Measurements from ENCODE around the gene IL1RAP.

The IL1RAP gene

DNA sequence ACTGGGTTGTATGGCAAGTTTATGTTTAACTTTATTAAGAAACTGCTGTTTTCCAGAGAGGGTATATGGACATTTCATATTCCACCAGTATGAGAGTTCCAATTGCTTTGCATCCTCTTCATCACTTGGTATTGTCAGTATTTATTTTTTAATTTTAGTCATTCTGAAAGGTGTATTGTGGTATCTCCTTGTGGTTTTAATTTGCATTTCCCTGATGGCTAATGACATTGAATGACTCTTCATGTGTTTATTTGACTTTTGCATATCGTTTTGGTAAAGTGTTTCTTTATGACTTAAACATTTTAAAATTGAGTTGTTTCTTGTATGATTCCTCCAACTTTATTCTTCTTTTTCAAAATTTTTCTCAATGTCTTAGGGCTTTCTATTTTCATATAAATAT, 44.4 kb downstream of the IL1RAP start:
- no peak for TF ChIP-seq CTCF (IDR thresholded peaks at IDR 0.05)

DNA sequence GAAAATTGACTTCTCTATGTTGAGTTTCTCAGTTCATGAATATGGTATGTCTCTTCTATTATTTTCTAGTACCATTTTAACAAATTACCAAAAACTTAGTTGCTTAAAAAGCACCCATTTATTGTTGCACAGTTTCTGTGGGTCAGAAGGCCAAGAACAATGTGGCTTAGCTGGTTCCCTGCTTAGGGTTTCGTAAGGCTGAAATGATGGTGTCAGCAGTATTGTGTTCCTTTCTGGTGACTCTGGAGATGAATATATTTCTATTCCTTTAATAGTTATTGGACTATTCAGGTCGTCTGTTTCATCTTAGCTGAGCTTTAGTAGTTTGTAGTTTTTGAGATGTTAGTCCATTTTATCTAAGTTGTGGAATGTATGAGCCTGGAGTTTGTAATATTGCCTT, 44.9 kb downstream of the IL1RAP start:
- TF ChIP-seq CTCF (IDR thresholded peaks at IDR 0.05): no peak

DNA sequence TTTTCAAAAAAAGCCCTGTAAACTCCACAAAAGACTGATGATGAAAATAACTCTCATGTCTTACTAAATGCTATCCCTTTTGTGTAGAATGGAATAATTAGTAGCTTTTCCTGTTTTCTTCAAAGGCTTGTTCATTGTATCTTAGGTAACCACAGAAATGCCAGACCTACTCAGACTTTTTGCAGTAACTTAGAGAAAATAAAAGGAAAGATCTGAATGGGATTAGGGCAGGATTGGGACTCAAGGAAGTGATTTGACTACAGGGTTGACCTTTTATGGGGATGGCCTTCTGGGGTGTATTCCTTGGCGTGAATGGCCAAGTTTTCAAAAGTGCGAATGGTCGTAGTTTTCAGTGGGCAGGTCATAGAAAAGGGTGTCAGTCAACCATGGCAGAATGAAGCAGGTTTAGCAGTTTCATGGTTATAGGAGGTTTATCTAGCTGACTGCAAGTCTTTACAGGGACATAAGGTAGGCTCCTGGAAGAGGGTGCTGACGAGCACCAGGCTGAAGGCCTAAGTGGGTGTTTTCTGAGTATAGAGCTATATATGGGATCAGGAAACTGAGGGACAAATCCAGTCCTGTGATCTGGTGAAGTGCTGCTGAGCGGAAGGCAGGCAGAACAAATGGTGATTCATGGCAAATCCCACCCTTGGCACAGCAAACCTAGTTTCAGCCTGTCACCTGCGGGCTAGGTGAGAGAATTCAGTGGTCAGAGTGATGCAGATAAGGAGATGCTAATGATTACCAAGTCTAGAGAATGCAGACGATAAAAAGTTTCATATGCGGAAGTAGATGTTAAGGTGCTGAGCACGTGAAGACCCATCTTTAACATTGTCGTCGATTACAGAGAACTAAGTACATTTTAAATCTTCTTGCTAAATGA, 46.4 kb downstream of the IL1RAP start:
- TF ChIP-seq CTCF (IDR thresholded peaks at IDR 0.05): no peak

DNA sequence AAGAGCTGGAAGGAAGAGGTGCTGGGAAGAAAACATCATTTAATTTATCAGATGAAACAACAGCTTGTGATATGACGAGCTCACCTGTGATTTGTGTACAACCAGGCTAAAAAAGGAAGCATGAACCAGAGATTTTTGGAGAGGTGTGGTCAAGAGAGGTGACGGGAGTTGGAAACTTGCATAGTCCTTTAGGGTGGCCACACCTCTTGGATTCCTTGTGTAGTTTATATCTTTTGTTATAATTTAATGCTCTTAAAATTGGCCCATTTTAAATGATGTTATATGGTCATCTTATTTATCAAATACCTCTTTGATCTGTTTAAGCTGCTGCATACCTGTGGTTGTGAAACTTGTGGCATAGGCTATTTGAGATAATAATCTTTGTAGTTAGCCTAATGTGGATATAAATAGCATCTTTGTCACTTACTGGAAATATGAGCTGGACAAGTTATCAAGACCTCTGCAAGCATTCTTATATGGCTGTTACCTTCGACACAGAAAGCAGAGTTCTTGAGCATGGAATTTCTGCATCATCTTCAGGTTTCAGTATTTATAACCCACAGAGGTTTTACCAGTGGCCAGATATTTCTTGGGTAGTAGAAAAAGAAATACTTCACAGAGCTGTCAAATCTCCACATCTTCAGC, 49.1 kb downstream of the IL1RAP start:
- no peak for TF ChIP-seq CTCF (IDR thresholded peaks at IDR 0.05)

DNA sequence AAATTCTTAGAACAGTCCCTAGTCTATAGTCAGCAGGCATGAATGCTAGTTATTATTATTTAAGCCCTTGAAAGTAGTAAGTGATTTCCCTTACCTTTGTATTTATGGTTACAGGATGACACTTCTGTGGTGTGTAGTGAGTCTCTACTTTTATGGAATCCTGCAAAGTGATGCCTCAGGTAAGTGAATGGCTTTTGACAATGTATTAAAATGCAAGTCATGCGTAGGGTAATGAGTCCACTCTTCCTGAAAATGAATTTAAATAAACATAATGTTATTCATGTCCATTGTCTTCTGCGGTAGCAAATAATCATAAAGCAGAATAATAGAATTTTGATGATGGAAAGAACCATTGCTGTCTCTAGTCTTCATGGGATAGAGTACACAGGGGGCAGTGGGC, 50.3 kb downstream of the IL1RAP start:
- no peak for TF ChIP-seq CTCF (IDR thresholded peaks at IDR 0.05)

DNA sequence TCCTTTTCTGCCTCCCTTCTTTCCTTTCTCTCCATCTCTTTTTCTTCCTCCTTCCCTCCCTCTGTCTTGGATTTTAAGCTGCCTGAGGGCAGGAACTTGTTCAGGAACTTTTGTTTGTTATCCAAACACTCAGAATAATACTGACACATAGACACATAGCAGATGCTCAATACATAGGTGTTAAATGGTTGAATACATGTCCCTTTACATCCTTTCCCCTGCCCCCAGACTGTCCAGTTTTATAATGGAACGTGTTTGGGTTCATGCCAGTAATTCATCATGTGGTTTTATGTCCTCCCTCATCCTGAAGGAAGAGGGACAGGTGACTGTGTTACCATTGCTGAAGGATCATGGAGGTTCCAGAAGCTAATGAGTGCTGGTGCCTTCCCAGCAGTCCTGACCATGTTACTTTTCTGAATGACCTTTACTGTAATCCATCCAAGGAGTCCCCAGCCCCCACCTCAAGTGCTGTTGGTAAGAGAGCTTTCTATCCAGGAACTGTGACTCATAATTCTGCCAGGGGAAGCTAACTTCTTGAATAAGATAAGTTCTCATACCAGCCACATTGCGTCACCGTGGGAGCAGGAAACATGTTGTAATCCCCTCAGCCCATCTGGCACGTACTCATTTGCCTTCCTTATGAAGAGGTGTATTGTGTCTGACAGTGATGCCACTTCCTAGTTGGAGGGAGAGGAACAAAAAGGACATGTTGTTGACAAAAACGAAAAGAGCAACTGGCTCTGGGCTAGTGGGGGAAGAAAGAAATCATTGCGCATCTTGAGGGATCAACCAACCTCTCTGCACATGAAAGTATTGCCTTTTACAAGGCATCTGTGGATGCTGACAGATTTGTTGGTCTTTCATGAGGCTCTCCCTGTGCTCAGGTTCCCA, 52.4 kb downstream of the IL1RAP start:
- no peak for TF ChIP-seq CTCF (IDR thresholded peaks at IDR 0.05)

- no peak for TF ChIP-seq CTCF (IDR thresholded peaks at IDR 0.05)
Observed at GRCh38 chr3:190568036-190568435, 54.2 kb downstream of the IL1RAP start.
